Head of caudate nucleus (tissue), 42 donors: ENCODE results near the gene YTHDF2.
"Not testable (repeated sequence)": the region's sequence is repeated elsewhere in the genome, so short reads cannot be mapped to it uniquely, and the experiment has no call there.

Experiments used
- DNase-seq, 42 donors: peaks; one replicate each; pipeline versions ENCODE4 v3.0.0 to v3.0.0-alpha.2; 2020 to 2021; ENCODE audit warnings: mixed read lengths in 7 of 42
- intact Hi-C: fragments of 100-400 bp; cut with DNase I; formaldehyde crosslinking; loops from one replicate; pipeline ENCODE4 v1.15.0; 2022

Gene YTHDF2

DNA sequence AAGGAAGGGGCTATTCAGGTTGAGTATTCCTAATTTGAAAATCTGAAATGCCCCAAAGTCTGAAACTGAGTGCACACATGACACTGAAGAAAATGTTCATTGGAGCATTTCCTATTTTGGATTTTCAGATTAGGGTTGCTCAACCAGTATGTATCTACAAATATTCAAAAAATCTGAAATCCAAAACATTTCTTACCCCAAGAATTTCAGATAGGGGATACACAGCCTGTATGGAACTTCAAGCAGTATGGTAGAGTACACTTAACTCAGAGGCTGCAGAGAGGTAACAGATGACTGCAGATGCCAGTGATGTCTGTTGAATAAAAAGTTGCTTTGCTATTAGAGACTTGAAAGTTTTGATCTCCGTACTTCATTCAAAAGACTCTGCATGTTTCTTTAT lies 19.0 kb downstream of the YTHDF2 start:
- no peak for DNase-seq
- intact Hi-C loops, result no loop called here

DNA sequence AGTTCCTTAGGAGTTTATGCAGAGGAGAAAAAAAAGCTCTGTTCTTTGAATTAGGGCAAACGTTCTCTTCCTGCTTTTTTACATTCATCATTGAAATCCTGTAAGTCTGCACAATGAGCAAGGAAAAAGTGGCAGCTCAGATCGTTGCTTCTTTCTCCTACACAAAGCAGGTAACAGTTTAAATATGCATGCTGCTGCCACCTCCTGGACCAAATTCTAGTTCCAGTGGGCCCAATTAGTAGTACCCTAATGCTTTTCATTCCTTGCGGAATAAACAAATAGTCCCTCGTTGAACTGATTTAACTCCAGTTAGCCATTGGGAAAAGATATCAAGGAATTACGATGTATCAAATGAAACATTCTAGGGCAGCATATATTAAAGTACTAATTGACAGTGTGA lies 20.1 kb downstream of the YTHDF2 start:
- intact Hi-C loops, result no loop called here
- DNase-seq, result peak in 26 of 42 donors; percentile 19 to 72 (median 46)

DNA sequence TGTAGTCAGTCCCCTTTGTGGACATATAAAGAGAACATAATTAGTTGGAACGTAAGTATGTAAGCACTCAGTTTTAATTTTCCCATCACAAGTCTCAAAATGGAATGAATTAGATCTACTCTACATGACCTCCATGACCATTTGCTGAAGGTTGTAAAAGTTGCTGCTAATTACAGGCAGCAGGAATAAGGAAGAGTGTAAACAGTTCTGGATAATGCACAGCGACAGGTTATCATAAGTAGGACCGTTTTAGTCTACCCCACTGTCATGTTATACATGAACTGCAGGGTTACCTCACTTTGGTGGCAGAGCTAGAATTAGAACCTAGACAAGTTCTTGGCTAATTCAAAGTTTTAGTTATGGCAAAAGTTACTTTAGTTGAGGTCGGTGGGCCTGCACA lies 21.7 kb downstream of the YTHDF2 start:
- intact Hi-C loops, result no loop called here
- DNase-seq, result no peak

DNA sequence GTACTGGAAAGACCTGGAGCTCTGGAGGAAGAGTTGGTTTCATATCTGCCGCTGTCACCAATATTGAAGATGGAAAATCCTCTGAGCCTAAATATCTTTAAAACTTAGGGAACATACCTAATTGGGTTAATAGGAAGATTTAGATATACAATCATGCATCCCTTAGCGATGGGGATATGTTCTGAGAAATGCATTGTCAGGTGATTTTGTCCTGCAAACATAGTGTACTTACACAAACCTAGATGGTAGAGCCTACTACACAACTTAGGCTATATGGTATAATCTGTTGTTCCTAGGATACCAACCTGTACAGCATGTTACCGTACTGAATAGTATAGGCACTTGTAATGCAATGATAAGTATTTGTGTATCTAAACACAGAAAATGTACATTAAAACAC lies 22.5 kb downstream of the YTHDF2 start:
- intact Hi-C loops, result no loop called here
- DNase-seq, result no peak

DNA sequence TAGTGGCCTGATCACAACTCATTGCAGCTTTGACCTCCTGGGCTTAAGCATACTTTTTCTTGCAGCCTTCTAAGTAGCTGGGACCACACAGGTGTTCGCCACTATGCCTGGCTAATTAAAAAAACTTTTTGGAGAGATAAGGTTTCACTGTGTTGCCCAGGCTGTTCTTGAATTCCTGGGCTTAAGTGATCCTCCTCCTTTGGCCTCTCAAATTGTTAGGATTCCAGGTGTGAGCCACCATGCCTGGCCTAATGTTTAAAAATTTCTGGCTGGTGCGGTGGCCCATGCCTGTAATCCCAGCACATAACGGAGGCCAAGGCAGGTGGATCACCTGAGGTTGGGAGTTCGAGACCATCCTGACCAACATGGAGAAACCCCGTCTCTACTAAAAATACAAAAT lies 24.4 kb downstream of the YTHDF2 start:
- DNase-seq, result no peak
- intact Hi-C loops, result no loop called here

DNA sequence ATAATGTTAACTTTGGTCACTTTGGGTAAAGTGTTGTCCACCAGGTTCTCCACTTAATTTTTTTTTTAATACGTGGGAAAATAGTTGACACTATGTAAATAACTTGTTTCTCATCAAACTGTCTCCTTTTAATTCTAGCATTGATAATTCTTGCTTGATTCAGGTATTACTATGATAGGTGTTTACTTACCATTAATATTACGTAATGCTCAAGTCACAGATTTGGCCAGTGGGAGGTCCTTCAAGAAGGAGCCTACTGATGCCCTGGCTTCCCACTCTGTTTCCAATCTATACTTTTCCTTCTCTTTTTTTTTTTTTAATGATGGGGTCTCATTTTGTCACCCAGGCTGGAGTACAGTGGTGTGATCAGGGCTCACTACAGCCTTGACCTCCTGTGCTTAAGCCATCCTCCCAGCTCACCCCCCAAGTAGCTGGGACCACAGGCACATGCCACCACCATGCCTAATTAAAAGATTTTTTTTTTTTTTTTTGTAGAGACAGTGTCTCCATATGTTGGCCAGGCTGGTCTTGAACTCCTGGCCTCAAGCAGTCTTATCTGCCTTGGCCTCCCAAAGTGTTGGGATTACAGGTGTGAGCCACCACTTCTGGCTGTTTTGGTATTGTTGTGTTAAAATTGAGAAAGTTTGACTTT lies 29.9 kb downstream of the YTHDF2 start:
- intact Hi-C loops, result no loop called here
- no peak for DNase-seq

DNA sequence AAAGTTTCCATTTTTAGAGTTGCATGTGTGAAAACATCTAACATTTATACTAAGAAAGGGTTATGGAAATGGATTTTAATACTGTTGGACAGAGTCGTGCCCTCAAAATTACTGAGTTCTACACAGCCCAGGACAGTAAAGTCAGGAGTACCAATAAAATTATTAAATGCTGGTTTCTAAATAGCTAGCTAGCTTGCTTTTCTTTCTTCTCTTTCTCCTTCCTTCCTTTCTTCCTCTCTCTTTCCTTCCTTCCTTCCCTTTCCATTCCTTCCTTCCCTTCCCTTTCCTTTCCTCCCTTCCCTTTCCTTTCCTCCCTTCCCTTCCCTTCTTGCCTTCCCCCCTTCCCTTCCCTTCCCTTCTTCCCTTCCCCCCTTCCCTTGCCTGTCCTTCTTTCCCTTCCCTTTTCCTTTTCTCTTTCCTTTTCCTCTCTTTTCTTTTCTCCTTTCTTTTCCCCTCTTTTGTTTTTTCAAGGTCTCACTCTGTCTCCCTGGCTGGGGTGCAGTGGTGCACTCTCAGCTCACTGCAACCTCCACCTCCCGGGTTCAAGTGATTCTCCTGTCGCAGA lies 33.9 kb downstream of the YTHDF2 start:
- intact Hi-C loops, result no loop called here
- no peak for DNase-seq

DNA sequence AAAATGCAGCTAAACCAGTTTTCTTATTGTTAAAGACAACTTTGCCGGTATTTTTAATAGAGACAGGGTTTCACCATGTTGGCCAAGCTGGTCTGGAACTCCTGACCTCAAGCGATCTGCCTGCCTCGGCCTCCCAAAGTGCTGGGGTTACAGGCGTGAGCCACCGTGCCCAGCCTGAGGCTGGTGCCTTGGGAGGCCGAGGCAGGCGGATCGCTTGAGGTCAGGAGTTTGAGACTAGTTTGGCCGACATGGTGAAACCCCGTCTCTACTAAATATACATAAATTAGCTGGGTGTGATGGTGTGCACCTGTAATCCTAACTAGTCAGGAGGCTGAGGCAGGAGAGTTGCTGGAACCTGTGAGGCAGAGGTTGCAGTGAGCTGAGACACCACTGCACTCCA lies 35.2 kb downstream of the YTHDF2 start:
- intact Hi-C loops, result not testable (repeated sequence)
- DNase-seq, result peak in 1 of 42 donors; percentile 5

DNA sequence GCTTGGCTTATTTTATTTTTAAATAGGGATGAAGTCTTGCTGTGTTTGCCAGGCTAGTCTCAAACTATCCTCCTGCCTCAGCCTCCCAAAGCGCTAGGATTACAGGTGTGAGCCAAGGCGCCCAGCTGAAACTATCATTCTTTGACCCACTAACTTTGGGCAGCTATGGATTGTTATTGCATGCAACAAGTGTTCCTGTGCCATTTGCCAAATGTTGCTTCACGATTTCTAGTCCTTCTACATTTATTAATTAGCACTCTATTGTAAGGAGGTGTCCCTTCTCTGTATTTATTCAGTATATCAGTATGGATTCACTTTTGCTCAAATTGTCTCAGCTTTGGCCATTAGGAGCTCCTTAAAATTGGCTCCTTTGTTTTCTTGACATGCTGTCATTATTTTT lies 36.4 kb downstream of the YTHDF2 start:
- DNase-seq, result no peak
- intact Hi-C loops, result no loop called here

DNA sequence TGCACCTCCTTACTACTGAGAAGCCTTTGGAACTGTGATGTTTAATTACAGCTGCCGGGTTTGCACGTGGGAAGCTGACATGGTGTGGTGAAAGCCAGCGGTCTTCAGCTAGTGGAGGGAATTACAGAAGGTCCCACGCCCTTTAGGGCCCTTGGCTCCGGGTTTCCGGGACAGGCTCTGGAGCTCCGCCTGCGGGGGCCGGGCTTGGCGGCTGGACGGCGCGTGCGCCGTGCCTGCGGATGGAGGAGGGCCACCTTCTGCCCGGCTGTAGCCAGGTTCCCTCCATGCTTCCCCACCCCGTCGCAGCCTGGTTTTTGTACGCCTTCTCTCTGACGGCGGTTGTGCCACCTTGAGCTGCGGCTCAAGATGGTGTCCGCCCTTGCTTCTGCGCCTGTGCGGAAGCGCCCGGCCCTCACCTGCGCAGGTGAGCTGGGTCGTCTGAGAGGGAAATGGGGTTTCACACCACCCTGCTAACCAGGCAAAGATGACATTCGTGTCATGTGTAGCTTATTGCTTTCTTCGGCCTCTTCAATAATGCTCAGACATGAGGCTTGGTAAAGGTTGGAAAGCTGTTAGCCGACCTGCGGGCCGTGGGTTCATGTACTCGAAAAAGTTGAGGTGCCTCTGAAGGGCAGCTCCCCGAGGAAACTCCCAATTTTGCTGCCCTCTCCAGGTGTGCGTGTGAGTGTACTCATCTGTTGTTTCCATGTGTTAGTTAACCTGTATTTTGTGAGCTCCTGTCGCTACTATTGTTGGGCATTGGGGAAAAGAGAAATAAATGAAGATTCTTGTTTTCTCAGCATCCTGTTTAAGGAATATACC lies 38.6 kb downstream of the YTHDF2 start:
- DNase-seq, result peak in 41 of 42 donors; percentile 32 to 80 (median 57)
- intact Hi-C loops, result no loop called here

DNA sequence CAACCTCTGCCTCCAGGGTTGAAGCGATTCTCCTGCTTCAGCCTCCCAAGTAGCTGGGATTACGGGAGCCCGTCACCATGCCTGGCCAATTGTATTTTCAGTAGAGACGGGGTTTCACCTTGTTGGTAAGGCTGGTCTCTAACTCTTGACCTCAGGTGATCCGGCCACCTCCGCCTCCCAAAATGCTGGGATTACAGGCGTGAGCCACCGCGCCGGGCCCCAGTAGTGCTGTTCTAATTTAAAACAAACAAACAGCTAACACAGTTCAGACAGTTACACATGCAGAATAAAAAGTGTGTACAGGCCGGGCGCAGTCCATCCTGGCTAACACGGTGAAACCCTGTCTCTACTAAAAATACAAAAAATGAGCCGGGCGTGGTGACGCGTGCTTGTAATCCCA lies 39.6 kb downstream of the YTHDF2 start:
- intact Hi-C loops, result no loop called here
- no peak for DNase-seq

DNA sequence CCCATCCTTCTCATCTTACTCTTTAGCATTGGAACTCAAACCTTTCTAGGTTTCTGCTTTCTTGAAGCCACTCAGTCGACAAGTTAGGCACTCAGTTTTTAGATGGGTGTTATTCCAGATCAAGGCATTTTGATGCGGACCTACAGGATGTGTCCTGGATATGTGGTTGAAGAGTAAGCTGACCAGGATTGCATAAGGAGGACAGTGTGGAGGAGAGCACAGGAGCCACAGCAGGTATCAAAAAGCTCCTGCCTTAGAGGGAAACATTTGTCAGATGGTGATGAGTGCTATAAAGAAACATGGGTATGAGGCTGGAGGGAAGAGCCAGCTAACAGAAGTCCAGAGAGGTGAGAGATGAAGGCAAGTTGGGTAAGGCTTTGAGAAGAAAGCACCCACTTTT lies 41.3 kb downstream of the YTHDF2 start:
- no peak for DNase-seq
- intact Hi-C loops, result no loop called here

DNA sequence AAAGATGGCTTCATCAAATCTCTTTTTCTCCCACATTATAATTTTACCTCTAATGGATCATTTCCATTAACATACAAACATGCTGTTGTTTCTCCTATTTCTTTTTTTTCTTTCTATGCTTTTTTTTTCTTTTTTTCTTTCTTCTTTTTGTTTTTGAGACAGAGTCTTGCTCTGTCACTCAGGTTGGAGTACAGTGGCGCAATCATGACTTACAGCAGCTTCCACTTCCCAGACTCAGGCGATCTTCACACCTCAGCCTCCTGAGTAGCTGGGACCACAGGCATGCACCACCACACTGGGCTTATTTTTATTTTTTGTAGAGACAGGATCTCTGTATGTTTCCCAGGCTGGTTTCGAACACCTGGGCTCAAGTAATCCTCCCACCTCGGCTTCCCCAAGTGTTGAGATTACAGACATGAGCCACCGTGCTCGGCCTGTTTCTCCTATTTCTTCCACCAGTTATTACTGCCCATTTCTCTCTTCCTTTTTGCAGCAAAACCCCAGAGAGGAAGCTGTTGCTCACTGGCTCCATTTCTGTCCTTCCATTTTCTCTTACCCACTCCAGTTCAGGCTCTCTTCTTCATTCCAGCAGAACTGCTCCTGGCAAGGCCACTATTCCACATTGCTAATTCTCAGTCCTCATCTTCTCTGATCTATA lies 43.1 kb downstream of the YTHDF2 start:
- DNase-seq, result no peak
- intact Hi-C loops, result no loop called here

DNA sequence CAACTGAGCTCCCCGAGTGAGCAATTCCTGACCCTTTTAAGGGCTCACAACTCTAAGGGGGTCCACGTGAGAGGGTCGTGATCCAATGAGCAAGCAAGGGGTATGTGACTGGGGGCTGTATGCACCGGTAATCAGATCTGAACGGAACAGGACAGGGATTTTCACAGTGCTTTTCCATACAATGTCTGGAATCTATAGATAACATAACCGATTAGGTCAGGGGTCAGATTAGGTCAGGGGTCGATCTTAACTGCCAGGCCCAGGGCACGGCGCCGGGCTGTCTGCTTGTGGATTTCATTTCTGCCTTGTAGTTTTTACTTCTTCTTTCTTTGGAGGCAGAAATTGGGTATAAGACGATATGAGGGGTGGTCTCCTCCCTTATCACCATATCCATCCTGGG lies 44.6 kb downstream of the YTHDF2 start:
- no peak for DNase-seq
- intact Hi-C loops, result no loop called here

DNA sequence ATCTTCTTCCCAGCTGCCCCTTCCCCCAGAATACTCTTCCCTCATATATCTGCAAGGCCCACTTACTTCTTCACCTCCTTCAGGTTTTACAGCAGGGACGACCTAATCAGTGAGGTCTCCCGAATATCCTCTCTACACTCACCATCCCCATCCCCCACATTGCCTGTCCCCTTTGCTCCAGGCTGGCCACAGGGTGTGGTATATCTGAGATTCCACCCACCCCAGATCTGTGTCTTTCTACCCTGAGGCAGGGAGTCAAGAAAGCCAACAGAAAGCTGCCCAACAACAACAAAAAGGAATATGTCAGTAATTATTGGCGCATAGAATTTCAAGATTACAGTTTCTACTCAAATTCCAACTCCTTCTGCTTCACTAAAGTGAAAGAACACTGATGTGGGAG lies 45.3 kb downstream of the YTHDF2 start:
- no peak for DNase-seq
- intact Hi-C loops, result no loop called here

DNA sequence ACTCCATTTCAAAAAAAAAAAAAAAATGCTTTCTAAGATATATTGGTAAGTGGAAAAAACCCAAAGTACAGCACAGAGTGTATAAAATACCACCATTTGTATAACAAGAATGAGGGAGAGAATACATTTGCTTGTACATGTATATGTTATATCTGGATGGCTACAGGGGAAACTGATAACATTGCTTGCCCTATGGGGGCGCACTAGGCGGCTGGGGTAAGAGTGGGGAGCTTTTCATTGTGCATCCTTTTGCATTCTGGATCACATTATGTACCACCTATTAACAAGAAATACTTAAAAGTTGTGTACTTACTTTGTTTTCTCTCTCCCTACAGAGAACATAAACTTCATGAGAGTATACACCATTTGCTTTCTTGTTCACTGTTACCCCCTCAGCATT lies 46.6 kb downstream of the YTHDF2 start:
- DNase-seq, result no peak
- intact Hi-C loops, result no loop called here

DNA sequence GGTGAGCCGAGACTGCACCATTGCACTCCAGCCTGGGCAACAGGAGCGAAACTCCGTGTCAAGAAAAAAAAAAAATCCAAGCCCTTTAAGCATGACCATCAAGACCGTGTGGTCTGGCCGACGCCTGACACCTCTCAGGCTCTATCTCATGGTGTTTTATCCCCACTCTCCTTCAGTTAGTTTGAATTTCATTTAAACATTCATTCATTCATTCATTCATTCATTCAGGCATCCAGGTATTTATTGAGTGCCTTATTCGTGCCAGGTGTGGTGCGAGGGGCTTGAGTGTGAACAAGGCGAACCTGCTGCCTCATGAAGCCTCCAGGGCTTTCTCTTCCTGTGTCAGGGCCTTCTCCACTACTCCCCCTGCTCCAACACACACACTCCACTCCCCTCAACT lies 52.7 kb downstream of the YTHDF2 start:
- intact Hi-C loops, result no loop called here
- no peak for DNase-seq

DNA sequence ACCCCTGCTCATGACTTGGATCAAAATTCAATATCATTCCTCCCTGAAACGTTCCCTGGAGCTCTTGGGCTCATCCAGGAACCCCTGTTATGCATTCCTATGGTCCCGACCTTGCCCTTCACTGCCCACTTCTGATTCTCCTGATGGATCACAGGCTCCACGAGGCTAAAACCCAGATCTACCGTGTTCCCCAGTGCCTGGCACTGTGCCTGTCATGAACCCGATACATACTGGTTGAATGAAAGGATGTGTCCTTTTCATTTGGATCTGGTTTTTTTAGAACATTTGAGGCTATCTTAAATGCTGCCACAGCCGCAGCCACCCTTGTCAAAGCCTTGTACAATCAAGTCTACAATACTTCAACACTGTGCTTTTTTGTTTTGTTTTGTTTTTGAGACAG lies 53.1 kb downstream of the YTHDF2 start:
- intact Hi-C loops, result no loop called here

DNA sequence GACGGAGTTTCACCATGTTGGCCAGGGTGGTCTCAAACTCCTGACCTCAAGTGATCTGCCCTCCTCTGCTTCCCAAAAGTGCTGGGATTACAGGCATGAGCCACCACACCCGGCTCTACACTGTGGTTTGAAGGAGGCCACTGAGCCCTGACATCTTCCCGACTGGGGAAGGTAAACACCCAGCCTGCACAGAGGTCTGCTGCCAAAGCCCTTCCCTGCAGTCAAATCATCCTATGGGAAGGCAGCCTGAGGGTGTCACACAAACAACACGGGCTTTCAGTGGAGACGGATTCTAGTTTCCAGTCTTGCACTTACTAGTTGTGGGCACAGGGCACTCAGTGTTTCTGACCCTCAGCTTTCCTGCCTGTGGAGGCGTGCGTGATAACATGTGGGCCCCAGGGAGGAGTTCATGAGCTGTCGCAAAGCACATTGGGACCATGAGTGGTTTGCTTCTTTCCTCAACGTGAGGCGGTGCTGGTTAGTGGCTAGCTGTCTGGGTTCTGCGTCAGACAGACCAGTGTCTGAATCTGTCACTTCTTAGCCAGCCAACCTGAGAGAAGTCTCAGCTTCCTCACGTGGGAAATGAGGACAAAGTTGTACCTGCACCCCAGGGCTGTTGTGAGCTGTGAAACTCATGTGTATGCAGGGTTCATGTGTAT lies 53.8 kb downstream of the YTHDF2 start:
- no peak for DNase-seq
- intact Hi-C loops, result no loop called here

More for the DNA sequence above, 53.1 kb downstream of the YTHDF2 start:
- DNase-seq, result no peak

DNA sequence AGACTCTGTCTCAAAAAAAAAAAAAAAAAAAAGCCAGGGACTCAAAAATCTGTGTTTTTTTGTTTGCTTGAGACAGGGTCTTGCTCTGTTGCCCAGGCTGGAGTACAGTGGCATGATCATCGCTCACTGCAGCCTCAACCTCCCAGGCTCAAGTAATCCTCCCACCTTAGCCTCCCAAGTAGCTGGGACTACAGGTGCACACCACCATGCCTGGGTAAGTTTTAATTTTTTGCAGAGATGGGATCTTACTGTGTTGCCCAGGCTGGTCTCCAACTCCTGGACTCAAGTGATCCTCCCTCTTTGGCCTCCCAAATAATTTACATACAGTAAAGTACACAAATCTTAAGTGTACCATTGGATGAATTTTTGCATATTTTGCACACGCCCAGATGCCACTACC lies 55.2 kb downstream of the YTHDF2 start:
- DNase-seq, intact Hi-C loops: not testable (repeated sequence)
